NCI-H510A (cell line): ENCODE measurements around the gene IGSF21.

Experiments
- DNase-seq: peaks from one replicate; lab custom pipeline; 2025; lab: John Stamatoyannopoulos, UW

The IGSF21 gene

GRCh38 chr1:18327650-18328049 is 220.1 kb downstream of the IGSF21 start:
- no peak for DNase-seq

DNA sequence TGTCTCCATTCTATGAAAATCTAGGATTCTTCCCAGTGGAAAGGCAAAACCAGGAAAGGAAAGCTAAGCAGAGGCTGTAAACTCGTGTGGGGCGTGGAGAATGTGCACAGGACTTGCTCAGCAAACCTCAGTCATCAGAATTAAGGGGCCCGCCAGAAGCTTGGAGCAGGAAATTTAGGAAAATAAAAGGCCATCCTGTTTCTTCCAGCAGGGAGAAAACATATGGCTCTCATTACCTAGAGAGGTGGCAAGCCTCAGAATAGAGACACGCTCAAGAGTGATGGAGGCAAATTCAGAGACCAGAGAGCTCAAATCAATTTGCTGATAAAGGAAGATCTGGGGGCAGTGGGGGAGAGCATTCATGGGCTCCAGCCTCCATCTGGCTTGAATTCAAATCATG is 221.2 kb downstream of the IGSF21 start:
- DNase-seq = no peak

- no peak for DNase-seq
These were observed 222.1 kb downstream of the IGSF21 start for GRCh38 chr1:18329469-18330253.

DNA sequence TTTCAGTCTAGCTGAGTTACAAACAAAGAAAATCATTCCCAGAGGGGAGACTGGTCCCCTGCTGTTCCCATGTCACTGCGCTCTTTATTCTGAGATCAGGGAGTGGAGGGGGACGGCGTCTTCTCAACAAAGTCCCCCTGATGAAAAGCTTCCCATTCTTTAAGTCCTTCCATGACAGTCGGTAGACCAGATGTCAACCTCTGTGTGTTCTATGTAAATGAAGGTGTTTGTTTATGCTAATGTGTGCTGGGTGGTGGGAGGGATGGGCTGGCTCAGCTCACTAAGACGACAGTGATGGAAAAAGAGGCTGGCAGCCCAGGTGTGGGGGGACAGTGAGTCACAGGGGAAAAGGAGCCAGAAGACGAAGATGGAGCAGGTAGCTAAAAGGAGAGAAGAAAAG is 225.0 kb downstream of the IGSF21 start:
- DNase-seq = no peak

- no peak for DNase-seq
These were observed 225.6 kb downstream of the IGSF21 start for GRCh38 chr1:18333220-18333619.

GRCh38 chr1:18336801-18337200 is 229.2 kb downstream of the IGSF21 start:
- no peak for DNase-seq

GRCh38 chr1:18337757-18338156 is 230.2 kb downstream of the IGSF21 start:
- DNase-seq = no peak

- no peak for DNase-seq
These were observed 231.6 kb downstream of the IGSF21 start for GRCh38 chr1:18339161-18339560.

GRCh38 chr1:18340158-18340764 is 232.7 kb downstream of the IGSF21 start:
- no peak for DNase-seq

DNA sequence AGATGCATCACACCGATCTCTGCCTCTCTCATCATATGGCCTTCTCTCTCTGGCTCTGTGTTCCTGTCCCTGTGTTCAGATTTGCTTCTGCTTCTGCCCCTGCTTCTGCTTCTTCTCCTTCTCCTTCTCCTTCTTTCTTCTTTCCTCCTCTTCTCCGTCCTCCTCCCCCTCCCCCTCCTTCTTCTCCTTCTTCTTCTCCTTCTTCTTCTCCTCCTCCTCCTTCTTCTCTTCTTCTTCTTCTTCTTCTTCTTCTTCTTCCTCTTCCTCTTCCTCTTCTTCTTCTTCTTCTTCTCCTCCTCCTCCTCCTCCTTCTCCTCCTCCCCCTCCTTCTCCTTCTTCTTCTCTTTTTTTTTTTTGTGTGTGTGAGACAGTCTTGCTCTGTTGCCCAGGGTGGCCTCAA is 233.2 kb downstream of the IGSF21 start:
- no peak for DNase-seq

- DNase-seq = no peak
These were observed 233.9 kb downstream of the IGSF21 start for GRCh38 chr1:18341291-18342069.

DNA sequence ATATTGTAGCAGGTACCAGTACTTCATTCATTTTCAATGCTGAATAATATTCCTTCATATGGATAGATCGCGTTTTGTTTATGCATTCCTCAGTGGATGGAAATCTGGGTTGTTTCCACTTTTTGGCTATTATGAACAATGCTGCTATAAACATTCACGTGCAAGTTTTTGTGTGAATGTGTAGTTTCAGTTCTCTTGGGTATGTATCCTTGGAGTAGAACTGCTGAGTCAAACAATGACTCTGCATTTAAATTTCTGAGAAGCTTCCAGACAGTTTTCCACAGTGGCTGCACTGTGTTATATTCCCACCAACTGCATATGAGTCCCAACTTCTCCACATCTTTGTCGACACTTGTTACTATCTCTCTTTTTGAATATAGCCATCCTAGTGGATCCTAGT is 235.1 kb downstream of the IGSF21 start:
- no peak for DNase-seq

GRCh38 chr1:18343581-18343980 is 236.0 kb downstream of the IGSF21 start:
- DNase-seq = no peak

- DNase-seq = no peak
These were observed 237.2 kb downstream of the IGSF21 start for GRCh38 chr1:18344755-18345154.

DNA sequence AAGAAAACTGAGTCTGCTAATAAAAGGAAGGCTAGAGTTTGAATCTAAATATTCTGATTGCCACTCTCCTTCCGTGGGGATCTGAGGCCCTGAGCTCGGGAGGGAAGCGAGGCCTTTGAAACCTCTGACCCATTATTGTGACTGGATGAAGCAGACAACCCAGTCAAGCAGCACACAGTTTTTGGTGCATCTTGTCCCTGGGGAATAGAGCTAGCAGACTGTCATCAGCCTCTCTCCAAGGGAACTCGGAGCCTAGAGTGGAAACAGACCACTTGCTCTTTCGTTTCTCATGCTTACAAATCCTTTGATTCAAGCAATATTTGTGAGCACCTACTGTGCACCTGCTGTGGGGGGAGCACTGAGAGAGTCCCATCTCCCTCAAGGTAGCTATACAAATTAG is 240.0 kb downstream of the IGSF21 start:
- no peak for DNase-seq

GRCh38 chr1:18348354-18348753 is 240.8 kb downstream of the IGSF21 start:
- no peak for DNase-seq

- DNase-seq = no peak
These were observed 243.1 kb downstream of the IGSF21 start for GRCh38 chr1:18350747-18351146.

DNA sequence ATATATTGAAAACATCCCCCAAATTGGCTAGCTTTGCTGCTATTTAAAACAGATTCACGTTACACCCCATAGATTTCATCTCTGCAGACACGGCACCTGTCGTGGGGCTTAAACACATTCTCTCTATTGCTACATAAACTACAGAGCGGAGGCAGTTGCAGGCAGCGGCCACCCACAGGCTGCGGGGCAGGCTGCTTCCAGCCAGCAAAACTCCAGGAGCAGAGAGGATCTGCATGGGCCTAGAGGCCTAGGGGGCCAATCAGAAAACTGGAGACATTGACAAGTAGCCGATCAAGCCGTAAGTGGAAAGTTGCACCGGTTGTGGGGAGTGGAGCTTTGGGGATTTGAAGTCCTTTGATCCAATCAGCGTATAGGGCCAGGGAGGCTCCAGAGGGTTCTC is 244.1 kb downstream of the IGSF21 start:
- DNase-seq = no peak

DNA sequence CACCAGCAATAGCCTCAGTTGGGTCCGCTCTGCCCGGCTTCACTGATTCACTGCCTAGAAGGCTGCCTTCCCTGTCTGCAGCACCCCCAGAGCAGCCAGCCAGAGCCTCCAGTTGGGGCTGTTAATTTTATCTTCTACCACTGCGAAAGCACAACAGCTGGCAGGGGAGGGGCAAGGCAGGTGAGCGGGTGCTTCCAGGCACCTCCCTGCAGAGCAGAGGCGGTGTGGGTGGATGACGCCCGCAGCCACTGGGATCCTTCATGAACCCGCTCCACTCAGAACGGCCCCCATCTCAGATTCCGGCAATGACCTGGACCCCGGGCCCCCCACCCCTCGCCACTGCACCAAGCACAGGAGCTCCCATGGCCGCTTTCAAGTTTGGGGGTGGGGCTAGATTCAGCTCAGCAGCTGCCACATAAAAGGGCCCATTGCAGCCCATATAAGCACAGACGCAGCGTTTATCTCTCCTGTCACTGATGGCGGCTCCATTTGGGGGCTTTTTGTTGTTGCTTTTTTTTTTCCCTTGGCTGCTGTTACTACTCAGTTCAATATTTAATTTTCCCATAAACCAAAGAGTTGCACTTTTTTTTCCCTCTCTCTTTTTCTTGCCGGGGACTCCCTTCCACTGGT is 245.2 kb downstream of the IGSF21 start:
- DNase-seq = no peak

GRCh38 chr1:18353528-18353927 is 245.9 kb downstream of the IGSF21 start:
- DNase-seq = no peak

GRCh38 chr1:18353992-18354391 is 246.4 kb downstream of the IGSF21 start:
- DNase-seq = no peak

DNA sequence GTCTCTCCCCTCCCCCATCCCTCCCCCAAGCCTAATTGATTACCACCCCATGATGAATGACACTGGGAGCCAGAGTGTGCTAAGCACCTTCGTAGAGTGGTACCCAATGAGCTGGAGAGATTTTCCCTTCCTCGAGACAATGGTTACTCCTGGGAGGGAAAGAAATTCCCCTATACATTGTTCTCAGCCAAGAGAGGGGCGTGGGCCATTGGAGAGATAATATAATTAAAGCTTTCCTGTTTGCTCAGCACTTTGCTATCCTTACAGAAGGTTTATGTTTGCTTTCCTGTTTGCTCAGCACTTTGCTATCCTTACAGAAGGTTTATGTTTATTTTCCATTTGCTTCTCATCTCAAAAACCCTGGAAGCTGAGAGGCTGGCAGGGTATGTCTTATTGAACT is 247.0 kb downstream of the IGSF21 start:
- DNase-seq = no peak
